Tibial artery (tissue), 4 donors: ENCODE measurements around the gene TMEM164.

Experiments
- DNase-seq, 2 donors: peaks; one replicate each; pipeline ENCODE4 v3.0.0-alpha.2; 2019
- H3K27ac ChIP-seq, 2 donors: fragments of 200-600 bp; sonication (generic) in 1 of 2; 1 replicate in 1 of 2; 2 replicates in 1 of 2; pipeline ENCODE4 v1.5.1; 2018 to 2019; ENCODE audit warnings: mild to moderate bottlenecking in 1 of 2
- H3K27me3 ChIP-seq, 2 donors: fragments of 200-600 bp; sonication (generic) in 1 of 2; one replicate each; pipeline versions ENCODE4 v1.5.1 to v1.6.0; 2016 to 2019
- H3K36me3 ChIP-seq, 3 donors: fragments of 200-600 bp; sonication (generic) in 2 of 3; one replicate each; pipeline ENCODE4 v1.5.1; 2016 to 2019; ENCODE audit warnings: mild to moderate bottlenecking in 2 of 3
- H3K4me1 ChIP-seq, 4 donors: fragments of 200-600 bp; sonication (generic) in 2 of 4; 1 replicate in 3 of 4; 2 replicates in 1 of 4; pipeline ENCODE4 v1.5.1; 2016 to 2019
- H3K4me3 ChIP-seq, 2 donors: fragments of 200-600 bp; sonication (generic) in 1 of 2; 1 replicate in 1 of 2; 2 replicates in 1 of 2; pipeline ENCODE4 v1.5.1; 2018 to 2019; ENCODE audit warnings: mild to moderate bottlenecking in 2 of 2
- H3K9me3 ChIP-seq, 3 donors: fragments of 200-600 bp; sonication (generic) in 1 of 3; one replicate each; pipeline ENCODE4 v1.5.1; 2016 to 2019
- intact Hi-C: fragments of 100-400 bp; cut with DNase I; formaldehyde crosslinking; loops from one replicate; pipeline ENCODE4 v1.15.0; 2023; ENCODE audit warnings: low total_unique reads
- TF ChIP-seq, protein P1 (sequence below), 2 experiments: fragments of 200-600 bp in 1 of 2; fragments of 450-650 bp in 1 of 2; IDR thresholded peaks; one replicate each; pipeline ENCODE4 v1.5.1; 2017 to 2019; ENCODE audit warnings: antibody characterized with exemption in 2 of 2, mild to moderate bottlenecking in 1 of 2, moderate library complexity in 1 of 2

Gene TMEM164

DNA sequence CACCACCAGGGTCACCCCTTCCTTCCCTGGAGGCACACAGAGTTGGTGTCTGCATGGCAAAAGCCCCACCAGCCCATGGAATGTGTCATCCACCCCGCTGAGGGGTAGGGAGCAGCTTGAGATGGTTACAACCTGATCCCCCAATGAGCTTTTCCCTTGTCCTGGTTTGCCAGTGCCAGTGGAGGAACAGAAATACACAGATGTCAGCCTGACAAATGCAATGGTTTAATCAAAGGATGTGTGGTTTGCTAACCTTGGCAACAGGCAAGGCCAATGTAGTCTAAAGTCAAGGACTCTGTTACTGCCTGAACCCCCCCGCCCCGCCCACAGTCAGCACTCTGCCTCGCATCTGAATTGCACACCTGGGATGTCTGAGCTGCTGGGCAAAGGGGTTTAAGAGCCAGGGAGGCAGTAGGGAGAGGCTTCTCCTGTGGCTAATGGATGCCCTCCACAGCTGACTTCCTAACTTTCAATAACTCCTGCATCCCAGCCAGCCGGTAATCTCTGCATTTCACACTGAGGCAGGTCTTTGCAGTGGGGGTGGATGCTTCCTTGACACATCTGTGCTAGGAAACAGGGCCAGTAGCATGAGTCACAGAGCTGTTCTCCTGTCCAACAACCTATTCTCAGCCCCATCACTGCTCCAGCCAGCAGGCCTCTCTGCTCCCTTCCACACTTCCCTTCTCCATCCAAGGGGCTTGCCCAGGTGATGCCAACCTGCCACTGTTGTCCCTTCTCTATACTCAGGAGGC, 177.4 kb downstream of the TMEM164 start:
- no peaks in the 10 kb centered on the region for H3K9me3 ChIP-seq
- peaks cover 0 to 11% (median 2%) of the 10 kb centered on the region in 4 donors for H3K4me1 ChIP-seq
- no peak for DNase-seq
- H3K27ac ChIP-seq, result no peak overlapping the region
- H3K4me3 ChIP-seq, result no peak overlapping the region
- no peaks in the 10 kb centered on the region for H3K36me3 ChIP-seq
- TF ChIP-seq, protein P1, sequence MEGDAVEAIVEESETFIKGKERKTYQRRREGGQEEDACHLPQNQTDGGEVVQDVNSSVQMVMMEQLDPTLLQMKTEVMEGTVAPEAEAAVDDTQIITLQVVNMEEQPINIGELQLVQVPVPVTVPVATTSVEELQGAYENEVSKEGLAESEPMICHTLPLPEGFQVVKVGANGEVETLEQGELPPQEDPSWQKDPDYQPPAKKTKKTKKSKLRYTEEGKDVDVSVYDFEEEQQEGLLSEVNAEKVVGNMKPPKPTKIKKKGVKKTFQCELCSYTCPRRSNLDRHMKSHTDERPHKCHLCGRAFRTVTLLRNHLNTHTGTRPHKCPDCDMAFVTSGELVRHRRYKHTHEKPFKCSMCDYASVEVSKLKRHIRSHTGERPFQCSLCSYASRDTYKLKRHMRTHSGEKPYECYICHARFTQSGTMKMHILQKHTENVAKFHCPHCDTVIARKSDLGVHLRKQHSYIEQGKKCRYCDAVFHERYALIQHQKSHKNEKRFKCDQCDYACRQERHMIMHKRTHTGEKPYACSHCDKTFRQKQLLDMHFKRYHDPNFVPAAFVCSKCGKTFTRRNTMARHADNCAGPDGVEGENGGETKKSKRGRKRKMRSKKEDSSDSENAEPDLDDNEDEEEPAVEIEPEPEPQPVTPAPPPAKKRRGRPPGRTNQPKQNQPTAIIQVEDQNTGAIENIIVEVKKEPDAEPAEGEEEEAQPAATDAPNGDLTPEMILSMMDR (IDR thresholded peaks at IDR 0.05), result no peak
- no peaks in the 10 kb centered on the region for H3K27me3 ChIP-seq
- intact Hi-C loops, result no loop called here

DNA sequence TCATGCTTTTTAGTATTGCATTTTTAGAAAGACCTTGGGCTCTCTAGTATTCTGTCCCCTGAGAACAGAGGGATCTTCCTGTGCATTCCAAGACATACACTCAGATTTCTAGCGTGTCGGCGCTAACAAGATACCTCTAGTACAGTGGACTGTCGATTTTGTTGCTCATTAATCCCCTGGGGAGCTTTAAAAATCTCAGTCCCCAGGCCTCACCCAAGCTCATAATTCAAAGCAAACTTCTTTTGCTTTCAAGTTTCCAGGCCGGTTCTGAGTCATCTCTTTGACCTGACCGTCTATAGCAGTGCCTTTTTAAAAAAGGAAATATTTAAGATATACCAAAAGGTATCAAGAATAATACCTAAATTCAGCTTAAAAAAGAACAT, 178.0 kb downstream of the TMEM164 start:
- H3K4me1 ChIP-seq, result peaks cover 0 to 11% (median 2%) of the 10 kb centered on the region in 4 donors
- no peak overlapping the region for H3K4me3 ChIP-seq
- H3K27ac ChIP-seq, result no peak overlapping the region
- H3K9me3 ChIP-seq, result no peaks in the 10 kb centered on the region
- TF ChIP-seq, protein P1 (IDR thresholded peaks at IDR 0.05), result no peak
- no peaks in the 10 kb centered on the region for H3K36me3 ChIP-seq
- no peak for DNase-seq
- intact Hi-C loops, result no loop called here
- H3K27me3 ChIP-seq, result no peaks in the 10 kb centered on the region

DNA sequence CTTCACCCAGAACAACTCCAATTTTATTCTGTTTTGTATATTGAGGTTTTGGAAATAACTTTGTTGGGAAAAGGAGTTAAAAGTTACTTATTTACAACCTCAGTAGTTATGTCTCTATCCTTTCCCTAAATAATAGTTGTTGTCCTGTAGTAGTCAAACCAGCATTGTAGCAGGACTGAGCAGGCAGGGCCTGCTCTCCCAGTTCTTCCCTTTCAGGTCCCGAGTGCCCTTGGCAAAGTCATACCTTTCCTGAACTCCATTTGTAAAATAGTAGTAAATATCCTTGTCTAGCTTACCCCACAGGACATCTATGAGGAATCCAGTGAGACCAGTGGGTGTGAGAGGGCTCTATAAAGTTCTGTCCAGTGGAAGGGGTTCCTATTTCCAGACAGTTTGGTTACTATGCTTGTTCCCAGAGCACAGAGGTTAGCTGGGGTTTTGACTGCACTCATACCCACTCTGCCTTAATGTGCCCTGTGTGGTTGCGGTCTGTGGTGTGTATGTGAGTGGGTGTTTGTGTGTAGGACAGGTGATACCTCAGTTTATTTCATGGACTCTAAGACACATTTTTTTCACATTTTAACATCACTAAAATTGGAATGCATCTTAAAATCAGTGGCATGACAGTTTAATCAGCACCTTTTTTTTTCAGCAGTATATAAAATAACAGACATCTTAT, 178.7 kb downstream of the TMEM164 start:
- DNase-seq, result no peak
- H3K27me3 ChIP-seq, result no peaks in the 10 kb centered on the region
- no peaks in the 10 kb centered on the region for H3K36me3 ChIP-seq
- H3K4me3 ChIP-seq, result no peak overlapping the region
- no peak overlapping the region for H3K27ac ChIP-seq
- peaks cover 0 to 11% (median 2%) of the 10 kb centered on the region in 4 donors for H3K4me1 ChIP-seq
- intact Hi-C loops, result no loop called here
- no peaks in the 10 kb centered on the region for H3K9me3 ChIP-seq
- TF ChIP-seq, protein P1 (IDR thresholded peaks at IDR 0.05), result no peak

DNA sequence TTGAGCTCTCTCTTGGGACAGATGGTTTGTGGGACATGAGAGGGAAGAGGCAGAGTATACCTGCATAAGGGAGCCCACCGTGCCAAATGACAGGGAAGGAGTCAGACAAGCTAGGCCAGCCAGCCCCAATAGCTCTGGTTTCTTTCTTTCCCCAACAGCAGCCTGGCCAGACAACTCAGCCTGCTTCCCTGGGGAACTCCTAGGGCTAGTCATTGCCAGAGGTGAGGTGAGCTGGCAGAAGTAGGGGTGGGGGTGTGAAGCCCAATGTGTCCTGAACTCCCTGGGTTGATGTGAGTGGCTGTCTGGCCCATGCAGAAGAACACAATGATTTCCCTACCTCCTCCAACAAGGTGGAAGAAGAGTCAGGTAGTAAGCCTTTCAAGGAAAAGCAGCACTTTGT, 179.4 kb downstream of the TMEM164 start:
- no peaks in the 10 kb centered on the region for H3K36me3 ChIP-seq
- intact Hi-C loops, result no loop called here

DNA sequence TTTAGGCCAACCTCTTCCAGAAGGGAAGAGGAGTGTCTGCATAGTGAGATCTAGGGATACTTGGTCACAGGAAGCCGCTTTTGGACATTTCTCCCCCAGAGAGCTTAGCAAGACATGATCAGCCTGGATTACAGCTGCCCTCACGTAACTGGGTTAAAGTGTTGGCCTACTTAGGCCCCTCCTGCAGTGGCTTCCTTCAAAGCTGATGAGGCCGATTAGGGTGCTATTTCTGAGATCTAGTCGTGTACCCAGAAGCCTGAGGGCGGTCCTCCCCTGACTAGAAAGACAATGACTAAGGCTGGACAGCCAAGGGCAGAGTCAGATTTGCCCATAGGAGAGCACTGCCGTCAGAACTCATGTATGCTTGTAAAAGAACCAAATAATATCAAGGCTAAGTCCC, 180.0 kb downstream of the TMEM164 start:
- H3K9me3 ChIP-seq, result no peaks in the 10 kb centered on the region
- no peak for DNase-seq
- H3K27me3 ChIP-seq, result no peaks in the 10 kb centered on the region
- peaks cover 0 to 11% (median 2%) of the 10 kb centered on the region in 4 donors for H3K4me1 ChIP-seq
- no peaks in the 10 kb centered on the region for H3K36me3 ChIP-seq
- no peak overlapping the region for H3K4me3 ChIP-seq
- intact Hi-C loops, result no loop called here
- TF ChIP-seq, protein P1 (IDR thresholded peaks at IDR 0.05), result no peak
- no peak overlapping the region for H3K27ac ChIP-seq

More for the DNA sequence above, 179.4 kb downstream of the TMEM164 start:
- H3K27ac ChIP-seq, result no peak overlapping the region
- no peak overlapping the region for H3K4me3 ChIP-seq
- no peaks in the 10 kb centered on the region for H3K9me3 ChIP-seq
- no peaks in the 10 kb centered on the region for H3K27me3 ChIP-seq
- H3K4me1 ChIP-seq, result peaks cover 0 to 11% (median 2%) of the 10 kb centered on the region in 4 donors
- DNase-seq, result no peak
- TF ChIP-seq, protein P1 (IDR thresholded peaks at IDR 0.05), result no peak
